Activated T-cell treated with anti-CD3 and anti-CD28 coated beads, Interleukin-2, amount 50 U/mL, for 48 hours (primary cell): ENCODE measurements around the gene OR7A10.

Source experiments
- DNase-seq, 2 experiments: peaks; one replicate each; pipeline ENCODE4 v3.0.0-alpha.2; 2020

OR7A10 gene

DNA sequence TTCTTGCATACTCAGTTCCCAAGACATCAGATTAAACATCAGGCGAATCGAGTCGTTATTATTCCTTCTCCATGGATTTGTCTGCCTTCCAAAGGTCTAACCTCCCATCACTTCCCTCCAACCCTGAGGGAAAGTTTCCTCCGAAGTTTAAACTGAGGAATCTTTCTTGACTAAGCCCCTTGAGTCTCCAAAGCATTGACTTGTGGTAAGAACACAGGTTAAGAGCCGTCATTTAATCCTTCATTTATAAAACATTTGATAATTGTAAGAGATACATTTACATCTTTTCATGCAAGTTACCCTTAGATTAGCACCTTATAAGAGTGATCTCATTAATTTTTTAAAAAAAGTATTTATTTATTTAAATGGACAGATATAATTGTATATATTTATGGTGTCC lies at the start of gene OR7A10:
OR7A10 (minus strand) TSS at position 101 of the 400 bp plus-strand sequence. CDS start 7,045 bp downstream, outside the sequence.
- DNase-seq: no peak

DNA sequence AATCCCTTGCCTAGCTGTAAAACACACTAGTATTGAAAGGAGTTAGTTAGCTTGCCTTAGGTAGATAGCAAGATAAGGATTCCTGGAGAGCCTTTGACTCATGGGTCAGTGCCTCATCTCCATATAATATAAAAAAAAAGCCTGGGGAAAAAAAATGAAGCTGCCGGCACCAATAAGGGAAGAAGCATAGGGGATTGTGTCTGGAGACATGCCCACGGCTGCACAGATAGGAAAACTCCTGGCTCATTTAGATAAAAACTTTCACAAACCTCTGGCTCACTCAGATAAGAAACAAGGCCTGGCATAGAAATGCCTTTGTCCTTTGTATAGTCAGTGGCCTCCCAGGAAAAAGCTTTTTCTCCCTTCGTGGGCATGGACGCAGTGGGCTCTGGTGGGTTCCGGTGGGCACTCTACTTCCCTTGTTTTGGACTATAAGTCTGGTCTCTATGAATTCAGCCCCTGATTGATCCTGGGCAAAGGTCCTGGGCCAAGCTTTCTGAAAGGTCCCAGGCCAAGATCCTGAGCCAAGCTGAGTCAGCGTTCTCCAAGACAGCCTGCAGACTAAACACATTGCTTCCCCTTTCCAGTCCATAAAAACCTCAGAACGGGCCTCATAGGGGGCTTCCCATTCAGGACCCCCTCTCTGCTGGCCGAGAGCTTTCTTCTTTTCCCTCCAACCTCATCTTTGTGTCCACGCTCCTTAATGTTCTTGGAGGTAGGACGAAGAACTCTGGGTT lies 42.1 kb upstream of the OR7A10 start:
- no peak for DNase-seq

DNA sequence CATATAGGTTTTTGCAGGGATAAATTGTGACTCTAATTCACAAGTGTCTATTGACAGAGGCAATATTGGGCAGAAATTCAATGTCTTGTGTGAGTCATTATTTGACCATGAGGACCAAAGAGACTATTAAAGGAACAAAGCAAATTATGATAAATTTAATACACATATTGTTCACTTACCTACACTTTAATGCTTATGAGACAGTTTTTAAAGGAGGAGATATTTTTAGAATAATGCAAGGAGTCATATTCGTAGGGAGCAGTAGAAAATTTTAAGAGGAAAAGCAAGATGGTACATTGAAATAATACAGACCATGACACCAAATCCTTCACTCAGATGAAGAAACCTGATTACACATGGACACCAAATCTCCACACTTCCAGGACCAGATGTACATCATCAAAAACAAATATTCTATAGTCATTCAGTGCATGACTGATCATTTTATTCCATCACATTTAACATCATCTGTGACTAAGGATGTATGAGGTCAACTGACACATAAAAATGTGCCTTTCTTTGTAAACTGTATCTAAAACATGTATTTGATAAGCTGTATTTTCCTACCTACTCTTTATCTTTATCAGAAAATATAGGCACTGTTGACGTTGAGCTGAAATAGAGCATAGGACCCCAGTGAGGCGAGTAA lies 41.4 kb upstream of the OR7A10 start:
- no peak for DNase-seq

DNA sequence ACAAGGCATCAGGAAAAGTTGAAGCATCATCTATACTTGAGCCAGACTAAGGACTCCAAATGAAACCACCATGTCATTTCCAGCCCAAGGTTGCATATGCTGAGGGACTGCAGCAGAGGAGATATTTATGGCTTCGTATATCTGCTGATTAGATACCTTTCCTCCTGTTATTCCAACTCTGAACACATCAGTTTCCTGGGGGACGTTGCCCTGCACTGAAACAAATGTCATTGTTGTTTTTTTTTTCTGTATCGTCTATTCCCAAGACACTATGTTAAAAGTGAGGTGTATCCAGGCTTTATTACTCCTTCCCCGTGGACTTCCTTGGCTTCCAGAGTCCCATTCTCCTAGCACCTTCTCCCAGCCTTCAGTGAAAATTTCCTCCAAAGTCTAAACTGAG lies 37.3 kb upstream of the OR7A10 start, which contains the start of gene OR7A17:
OR7A17 (minus strand) TSS at position 101 of the 400 bp plus-strand sequence. CDS start 4,777 bp downstream, outside the sequence.
- no peak for DNase-seq

DNA sequence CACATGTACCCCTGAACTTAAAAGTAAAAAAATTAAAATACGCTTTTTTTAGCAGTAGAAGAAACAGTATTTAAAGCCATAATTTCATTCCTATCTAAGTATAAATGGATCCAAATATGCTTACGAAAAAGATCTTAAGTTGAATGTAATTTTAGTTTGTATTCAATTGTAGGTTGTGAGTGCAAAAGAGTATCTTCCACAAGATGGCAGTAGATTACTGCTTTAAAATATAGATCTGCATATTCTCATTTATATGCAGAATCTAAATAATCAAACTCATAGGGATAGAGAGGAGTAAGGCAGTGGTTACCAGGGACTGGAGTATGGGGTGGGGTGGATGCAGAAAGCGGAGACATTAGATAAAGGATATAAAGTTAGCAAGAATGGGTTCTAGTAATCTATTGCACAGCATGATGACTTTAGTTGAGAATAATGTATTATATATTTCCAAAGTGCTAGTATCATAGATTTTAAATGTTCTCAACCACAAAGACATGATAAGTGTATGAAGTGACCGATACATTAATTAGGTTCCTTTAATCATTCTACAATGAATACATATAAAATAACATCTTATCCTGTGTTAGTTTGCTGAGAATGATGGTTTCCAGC lies 23.0 kb upstream of the OR7A10 start:
- no peak for DNase-seq

DNA sequence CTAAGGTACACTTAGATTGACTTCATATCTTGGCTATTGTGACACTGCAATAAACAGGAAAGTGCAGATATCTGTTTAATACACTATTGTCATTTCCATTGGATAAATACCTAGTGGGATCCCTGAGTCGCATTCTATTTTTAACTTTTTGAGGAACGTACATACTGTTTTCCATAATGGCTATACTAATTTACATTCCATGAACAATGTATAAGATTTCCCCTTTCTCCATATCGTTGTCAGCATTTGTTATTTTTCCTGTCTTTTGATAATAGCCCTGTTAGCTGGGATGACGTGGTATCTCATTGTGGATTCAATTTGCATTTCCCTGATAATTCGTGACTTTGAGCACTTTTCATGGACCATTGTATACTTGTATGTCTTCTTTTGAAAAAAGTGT lies 19.8 kb upstream of the OR7A10 start:
- no peak for DNase-seq

DNA sequence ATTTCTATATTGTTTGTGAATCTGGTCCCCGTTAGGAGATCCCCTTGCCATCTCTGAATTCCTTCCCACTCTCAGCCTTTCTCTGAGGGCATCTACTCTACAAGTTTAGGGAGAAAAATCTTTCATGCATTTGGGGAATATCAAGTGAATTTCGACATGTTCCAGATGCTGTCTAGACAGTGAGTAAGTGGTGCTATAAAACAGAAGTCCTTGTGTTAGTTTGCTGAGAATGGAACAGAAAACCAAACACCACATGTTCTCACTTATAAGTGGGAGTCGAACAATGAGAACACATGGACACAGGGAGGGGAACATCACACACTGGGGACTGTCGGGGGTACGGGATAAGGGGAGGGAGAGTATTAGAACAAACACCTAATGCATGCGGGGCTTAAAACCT lies 5.1 kb downstream of the OR7A10 start:
- no peak for DNase-seq

DNA sequence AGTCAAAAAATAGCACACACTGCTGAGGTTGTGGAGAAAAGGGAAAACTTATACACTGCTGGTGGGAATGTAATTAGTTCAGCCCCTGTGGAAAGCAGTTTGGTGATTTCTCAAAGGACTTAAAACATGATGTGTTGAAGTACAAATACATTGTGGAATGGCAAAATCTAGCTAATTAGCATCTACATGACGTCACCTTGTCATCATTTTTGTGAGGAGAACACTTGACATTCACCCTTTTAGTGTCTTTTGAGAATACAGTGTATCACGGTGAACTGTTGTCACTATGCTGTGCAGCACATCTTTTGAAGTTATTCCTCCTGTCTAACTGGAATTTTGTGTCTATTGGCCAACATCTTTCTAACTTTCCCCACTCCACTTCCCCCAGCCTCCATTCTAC lies 5.6 kb downstream of the OR7A10 start:
- DNase-seq: no peak

DNA sequence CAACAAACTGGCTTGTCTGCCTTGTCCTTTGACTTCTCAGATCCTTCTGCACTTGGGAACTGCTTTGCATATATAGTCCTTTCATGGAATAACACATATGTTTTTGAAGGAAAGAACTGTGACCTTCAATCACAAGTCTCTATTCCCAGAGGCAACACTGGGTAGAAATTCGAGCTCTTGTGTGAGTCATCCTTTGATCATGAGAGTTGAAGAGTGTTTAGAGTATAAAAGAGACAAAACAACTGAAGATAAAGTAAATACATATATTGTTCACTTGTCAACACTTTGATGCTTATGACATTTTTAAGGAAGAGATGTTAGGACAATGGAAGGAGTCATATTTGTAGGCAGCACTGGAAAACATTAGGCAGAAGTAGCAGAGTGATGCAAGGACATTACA lies 8.5 kb downstream of the OR7A10 start:
- DNase-seq: no peak

DNA sequence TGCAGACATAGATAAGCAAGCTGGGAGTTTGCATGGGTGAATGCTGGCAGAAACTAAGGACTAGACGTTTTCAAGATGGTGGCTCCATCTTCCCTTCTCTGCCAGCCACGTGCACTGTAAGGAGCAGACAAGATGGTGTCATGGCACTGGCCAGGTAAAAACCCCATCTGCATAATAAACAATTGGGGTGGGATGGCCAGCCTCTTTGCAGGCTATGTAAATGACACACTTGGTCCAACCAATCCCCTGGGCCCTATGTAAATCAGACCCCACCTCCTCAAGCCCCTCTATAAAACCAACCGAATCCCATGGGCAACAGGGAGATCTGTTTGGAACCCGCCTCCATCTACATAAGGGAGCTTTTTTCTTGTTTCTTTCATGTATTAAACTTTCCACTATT lies 11.3 kb downstream of the OR7A10 start:
- no peak for DNase-seq

DNA sequence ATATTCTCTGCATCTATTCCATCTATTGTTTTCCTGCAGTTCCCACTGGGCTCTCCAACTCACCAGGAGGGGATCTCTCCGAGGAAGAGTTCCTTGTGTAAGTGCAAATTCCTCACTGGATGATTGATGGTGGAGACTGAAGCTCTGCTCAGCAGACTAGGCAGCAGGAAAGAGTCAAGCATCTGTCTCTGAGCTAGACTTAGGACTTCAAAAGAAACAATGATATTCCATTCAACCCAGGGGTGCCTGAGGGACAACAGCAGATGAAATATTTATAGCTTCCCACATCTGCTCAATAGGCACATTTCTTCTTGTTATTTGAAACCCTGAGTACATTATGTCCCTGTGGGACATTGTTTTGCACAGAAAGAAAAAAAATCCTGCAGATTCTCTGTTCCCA lies 13.7 kb downstream of the OR7A10 start, which contains the start of the genes OR7A5 and OR7C1:
OR7A5 (minus strand) TSS at position 175 of the 400 bp plus-strand sequence. CDS start 6,944 bp downstream, outside the sequence.
OR7C1 (minus strand) TSS at position 175 of the 400 bp plus-strand sequence. CDS start 35,049 bp downstream, outside the sequence.
- no peak for DNase-seq

DNA sequence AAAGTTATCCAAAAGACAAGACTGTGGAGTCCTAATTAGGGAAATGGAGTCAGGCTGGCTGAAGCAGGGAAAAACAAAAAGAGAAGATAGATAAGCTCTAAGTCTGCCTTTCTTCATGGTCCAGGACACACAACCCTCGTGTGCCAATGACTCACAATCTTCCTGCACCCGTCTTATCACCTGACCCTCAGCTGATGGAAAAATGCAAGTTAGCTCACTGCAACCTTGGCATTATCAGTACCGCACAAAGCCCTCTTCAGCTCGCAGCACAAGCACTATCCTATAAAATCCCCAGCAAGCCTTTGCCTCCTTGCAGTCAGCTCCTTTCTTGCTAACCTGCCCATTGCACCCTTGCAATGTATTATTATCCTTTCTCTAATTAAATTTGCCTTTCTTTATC lies 18.0 kb downstream of the OR7A10 start:
- no peak for DNase-seq

DNA sequence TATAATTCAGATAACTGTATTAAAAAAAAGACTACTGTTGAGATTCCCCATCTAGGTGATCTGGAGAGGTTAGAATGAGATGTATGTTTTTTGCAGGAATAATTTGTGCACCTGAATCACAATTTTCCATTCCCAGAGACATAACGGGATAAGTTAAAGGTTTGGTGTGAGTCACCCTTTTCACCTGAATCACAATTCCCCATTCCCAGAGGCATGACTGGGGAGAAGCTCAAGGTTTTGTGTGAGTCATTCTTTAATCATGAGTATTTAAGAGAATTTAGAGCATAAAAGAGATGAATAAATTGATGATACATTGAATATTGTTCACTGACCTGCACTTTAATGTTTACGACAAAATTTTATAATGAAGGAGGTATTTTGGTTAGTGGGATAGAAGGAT lies 22.7 kb downstream of the OR7A10 start:
- DNase-seq: no peak

DNA sequence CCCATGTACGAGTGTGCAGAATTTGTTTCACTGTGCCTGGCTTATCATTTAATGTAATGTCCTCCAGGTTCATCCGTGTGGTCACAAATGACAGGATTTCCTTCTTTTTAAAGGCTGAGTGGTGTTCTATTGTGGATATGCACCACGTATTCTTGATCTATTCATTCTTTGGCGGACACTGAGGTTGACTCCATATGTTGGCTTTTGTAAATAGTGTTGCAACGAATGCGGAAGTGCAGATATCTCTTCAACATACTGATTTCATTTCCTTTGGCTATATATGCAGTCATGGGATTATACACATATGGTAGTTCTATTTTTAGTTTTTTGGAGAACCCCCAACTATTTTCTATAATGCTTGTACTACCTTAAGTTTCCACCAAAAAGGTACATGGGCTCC lies 26.8 kb downstream of the OR7A10 start:
- DNase-seq: no peak

DNA sequence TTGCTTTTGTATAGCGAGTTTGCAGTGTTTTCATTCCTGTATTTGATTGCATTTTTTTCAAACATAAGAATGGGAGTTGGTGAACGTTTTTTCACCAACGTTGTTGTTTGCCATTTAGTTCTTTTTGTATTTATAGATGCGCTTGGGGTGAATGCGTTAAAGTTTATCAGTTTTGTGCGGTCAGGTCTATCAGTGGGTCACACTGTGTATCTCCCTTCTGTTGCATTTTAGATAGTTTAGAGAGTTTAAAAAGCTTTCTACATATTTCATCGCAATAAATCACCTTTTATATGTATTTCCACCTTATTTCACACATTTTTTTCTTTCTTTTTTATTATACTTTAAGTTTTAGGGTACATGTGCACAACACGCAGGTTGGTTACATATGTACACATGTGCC lies 30.1 kb downstream of the OR7A10 start:
- DNase-seq: no peak

DNA sequence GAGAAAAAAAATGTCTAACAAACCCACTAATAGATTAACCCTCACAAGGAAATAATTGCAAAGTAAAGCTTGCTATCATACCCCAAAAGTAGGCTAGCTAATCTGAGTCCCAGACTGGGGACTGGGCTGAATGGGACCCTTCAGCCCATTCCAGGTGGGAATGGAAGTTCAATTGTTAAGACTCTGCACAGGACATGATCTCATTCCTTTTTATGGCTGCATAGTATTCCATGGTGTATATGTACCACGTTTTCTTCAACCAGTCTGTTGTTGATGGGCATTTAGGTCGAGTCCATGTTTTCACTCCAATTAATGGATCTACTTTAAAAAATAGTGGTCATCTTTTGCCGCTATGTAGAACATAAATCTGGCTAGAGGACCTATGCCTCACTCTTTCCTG lies 31.7 kb downstream of the OR7A10 start:
- no peak for DNase-seq

DNA sequence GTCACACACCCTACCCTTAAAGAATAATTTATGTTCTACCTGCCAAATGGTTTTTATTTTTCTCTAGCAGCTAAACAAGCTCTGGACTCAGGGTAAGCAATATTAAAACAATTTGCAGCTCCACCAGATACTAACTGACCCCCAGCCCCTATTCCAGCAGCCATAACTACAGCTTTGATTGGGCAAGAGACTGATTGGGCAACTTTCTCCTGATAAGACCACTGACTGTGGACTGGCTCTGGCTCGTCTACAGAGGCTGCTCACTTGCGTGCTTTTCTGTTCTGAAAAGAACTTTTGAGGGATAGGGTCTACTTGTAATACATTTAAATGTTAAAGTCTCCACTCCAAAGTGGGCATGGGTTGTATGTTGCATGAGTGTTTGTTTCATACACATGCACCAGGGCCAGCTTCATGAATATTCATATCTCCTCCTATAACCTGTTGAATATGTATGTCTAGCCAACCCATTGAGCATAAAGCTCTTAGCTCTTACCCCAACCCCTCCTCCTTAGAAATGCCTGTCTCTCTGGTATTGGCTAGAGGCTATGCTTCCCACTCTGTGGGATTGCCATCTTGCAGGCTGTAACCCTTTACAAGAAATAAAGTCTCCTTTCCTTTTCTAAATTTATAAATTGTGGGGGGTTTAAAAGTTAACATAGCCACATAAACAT lies 33.6 kb downstream of the OR7A10 start:
- DNase-seq: no peak

DNA sequence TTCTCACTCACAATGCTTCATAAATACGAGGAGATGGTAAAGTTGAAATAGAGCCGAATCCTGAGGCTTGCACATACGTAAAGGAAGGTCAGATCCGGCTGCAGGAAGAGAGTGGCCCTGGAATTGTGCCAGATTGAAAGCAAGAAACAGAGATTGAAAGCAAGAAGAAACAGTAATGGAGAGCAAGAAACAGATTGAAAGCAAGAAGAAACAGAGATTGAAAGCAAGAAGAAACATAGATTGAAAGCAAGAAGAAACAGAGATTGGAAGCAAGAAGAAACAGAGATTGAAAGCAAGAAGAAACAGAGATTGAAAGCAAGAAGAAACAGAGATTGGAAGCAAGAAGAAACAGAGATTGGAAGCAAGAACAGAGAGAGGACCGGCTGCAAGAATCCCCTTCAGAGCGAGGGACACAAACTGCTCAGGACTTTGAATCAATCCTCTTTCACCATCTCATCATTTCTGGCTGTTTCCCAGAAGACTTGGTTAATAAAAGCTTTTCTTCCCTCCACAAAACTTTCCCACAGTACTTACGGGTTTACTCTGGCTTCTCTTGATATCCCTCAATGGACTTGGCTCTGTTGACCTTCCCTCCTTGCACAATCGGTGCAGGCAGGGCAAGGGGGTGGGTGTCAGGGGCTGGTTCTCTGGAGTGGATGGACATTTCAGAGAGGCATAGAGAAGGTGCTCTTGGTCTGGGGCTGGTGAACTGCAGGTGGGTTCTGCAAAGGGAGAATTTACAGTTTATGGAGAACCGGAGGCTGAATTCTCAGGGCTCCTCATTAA lies 39.3 kb downstream of the OR7A10 start:
- DNase-seq: no peak

DNA sequence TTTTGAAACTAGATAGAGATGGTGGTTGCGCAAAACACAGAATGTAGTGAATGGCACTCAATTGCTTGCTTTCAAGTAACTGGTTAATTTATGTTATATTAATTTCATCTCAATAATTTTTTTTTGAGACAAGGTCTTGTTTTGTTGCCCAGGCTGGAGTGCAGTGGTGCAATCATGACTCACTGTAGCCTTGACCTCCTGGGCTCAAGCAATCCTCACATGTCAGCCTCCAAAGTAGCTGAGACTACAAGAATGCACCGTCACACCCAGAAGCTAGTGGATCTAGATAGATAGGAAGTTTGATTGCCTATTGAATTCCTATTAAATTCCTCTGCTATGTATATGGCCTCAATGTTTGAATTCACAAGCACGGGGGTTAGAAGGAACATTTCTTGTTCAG lies 44.0 kb downstream of the OR7A10 start:
- no peak for DNase-seq

DNA sequence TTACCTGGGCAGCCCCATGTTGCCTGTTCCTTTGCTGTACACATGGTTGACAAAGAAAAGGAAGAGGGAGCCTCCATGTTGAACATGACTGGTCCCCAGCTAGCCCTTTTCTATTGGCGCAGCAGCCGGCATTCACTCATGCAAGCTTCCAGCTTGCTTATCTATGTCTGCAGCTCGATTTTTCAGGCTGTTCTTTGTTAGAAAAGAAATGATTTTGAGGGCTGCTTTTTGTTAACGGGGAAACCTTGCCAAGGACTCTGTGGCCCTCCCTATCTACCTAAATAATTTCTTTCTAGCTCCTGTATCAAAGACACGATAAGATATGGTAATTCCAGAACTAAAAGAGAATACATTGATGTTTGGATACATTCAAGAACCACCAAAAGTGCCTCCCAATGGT lies 50.0 kb downstream of the OR7A10 start:
- no peak for DNase-seq

DNA sequence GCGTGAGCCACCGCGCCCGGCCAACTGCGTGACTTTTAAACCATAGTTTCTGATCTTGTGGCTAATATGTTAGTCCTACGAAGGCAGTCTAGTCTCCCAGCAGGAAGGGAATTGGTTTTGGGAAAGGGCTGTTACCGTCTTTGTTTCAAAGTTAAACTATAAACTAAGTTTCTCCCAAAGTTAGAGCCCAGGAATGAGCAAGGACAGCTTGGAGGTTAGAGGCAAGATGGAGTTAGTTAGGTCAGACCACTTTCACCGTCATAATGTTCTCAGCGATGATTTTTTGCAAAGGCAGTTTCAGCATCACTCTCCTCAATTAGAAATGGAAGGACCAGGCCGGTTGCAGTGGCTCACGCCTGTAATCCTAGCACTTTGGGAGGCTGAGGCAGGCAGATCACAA lies 52.7 kb downstream of the OR7A10 start:
- DNase-seq: no peak

DNA sequence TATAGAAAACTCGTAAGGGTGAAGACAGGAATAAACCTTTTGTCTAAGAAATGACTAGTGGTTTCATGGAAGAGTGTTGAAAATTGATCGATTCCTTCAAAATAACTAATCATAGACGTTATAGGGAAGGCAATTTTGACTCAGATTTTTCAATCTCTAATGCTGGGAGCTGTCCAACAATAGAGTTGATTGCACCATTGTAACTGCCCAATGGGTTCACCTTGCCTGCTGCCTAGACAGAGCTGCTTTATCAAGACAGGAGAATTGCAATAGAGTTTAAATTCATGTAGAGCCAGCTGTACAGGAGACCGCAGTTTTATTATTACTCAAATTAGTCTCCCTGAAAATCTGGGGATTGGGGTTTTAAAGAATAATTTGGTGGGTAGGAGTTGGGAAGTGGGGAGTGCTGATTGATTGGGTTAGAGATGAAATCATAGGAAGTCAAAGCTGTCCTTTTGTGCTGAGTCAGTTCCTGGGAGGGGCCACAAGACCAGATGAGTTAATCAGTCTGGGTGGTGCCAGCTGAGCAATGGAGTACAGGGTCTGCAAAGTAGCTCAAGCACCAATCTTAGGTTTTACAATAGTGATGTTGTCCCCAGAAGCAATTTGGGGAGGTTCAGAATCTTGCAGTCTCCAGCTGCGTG lies 53.5 kb downstream of the OR7A10 start:
- DNase-seq: no peak
